ENCODE results near the gene TMEM191B. TPM values are rescaled to one million over a fixed set of nuclear protein-coding genes. Genes with fewer than 3 reads are reported as not detected.
"Not testable (repeated sequence)": the region's sequence is repeated elsewhere in the genome, so short reads cannot be mapped to it uniquely, and the experiment has no call there.

The TMEM191B gene
- total RNA-seq, 1 donor from 2014 or later, result 0.84 TPM

DNA sequence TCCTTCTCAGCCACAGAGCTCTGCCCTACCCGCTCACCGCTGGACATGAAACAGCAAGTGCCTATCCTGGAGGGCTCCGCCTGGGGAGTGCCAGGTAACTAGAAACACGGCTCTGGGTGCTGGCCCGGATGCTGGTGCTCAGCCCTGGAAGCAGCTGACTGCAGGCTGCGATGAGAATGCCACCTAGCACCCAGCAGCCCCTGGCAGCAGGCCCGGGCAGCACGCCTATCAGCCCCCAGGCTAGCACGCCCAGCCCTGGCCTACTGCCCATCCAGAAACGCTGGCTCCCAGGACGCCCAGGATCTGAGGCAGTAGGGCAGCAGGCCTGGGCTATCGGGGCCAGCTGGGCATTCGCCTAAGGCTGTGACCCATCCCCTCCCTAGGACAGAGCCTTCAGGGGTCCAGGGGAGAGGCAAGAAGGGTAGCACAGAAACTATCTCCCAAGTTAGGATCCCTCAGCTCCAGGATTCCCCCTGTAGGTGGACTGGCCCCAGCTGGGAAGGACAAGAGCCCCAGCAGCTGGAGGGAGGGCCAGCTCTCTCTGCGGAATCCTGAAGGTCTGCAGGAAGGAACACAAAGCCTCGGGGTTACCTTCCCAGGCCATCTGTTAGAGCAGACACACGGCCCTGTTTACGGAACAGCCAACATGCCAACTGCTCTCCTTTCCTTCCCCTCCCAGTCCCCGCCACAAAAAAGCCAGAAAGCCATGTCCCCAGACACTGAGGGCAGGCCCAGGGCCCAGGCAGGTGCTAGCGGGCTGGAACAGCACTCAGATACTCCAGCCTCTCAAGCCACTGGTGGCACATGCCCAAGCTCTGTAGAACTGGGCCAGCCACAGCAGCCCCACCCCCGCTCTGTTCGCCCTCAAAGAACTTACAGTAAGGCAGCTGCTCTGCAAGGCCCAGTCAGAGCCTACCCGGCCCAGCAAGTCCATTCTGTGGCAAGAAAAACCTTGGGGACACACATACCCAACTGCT lies 27.0 kb downstream of the TMEM191B start:
- DNase-seq (ENCODE audit: low spot score), result not testable (repeated sequence)

DNA sequence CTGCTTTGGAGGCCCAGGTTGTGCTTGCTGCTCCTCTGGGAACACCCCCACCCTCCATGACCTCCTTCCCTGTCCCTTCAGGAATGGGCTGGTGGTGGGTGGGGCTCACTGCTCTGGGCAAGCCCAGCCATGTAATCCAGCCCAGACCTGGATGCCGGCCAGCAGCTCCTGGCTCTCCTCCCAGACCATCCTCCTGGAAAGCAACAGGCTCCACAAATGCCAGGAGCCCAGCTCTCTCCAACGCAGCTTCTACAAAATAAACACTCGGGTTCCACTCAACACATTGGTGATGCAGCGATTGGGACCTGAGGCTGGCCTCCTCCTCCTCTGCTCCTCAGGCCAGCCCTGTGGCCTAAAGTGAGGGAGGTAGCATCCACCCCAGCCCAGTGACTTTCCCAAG lies 30.9 kb downstream of the TMEM191B start:
- DNase-seq (ENCODE audit: low spot score), result not testable (repeated sequence)

DNA sequence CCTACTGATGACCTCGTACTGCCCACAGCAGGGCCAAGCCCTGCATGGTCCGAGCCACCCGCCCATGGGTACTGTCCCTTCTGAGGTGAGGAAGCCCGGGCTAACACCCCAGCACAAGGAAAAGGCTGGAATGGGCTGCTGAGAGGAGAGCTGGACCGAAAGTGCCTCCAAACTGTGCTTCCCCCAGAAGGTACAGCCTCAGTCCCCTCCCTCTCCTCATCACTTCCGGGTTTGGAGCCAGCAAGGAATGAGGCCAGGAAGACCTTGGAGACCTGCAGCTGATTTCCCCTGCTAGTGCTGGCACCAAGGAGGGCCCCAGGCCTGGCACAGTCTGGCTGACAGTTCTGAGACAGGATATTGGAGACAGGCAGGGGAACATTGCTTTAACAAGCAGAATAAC lies 31.3 kb downstream of the TMEM191B start:
- not testable (repeated sequence) for DNase-seq (ENCODE audit: low spot score)

DNA sequence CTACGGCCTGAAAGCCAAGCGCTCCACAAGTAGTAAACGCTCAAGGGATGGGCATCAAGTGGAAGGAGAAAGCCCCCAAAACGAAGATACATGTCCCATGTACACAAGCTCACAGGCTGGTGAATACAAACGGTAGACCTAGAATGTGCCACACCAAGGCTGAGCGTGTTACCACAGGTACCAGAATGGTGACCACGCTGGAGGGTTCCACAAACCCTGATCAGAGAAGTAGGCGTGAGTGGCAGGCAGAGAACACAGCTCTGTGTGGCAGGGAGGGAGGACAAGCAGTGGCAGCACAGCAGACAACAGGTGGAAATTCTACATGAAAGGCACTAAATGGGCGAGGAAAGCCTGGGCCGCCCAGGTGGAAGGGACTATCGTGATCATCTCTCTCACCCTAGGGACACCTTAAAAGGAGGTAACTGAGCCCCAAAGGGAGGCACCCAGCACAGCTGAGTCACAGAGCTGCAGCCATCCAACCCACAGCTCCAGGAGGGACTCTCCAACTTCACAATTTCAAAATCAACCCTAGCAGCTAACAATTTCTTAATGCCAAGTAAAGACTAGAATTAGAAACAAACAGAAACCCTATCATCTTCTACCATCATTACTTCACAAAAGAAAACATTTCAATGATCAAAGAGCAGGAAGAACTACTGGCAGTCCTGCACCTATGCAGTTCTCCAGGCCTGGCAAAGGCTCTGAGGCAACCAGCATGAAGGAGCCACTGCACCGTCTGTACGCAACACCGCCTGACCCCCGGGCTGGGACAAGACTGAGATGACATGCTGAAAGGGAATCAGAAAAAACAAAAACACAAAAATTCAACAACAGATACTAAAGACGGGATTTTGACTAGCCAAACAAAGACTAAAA lies 32.7 kb downstream of the TMEM191B start:
- not testable (repeated sequence) for DNase-seq (ENCODE audit: low spot score)

DNA sequence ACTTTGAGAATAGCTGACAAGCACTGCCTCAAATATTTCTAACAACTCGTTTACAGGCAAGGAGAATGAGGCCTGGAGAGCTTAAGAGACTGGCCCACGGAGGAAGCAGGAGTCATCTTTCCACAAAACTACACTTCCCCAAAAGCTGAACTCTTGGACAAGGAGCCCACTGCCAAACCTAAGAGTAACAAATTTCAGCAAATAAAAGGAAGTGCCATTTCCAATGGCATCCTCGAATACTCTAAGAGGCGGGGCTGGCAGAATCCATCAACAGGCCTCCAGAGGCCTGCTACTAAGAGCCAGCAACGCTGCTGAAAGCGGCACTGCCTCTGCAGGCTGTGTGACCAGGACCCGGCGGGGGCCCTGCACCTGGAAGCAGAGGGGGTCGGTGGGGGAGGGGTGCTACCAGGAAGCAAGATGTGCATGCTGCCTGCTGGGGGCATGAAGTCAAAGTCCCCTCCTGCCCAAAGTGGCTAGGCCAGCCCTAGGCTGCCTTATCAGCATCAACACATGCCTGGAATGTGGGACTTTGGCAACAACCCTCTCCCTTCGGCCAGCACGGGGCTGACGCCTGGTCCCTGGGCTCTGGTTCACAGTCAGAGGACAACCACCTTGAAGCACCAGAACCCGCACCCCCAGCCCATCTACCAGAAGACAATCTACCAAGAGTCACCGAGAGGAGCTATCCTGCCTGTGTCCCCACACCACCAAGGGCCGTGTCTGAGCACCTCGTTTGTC lies 43.1 kb downstream of the TMEM191B start:
- not testable (repeated sequence) for DNase-seq (ENCODE audit: low spot score)

DNA sequence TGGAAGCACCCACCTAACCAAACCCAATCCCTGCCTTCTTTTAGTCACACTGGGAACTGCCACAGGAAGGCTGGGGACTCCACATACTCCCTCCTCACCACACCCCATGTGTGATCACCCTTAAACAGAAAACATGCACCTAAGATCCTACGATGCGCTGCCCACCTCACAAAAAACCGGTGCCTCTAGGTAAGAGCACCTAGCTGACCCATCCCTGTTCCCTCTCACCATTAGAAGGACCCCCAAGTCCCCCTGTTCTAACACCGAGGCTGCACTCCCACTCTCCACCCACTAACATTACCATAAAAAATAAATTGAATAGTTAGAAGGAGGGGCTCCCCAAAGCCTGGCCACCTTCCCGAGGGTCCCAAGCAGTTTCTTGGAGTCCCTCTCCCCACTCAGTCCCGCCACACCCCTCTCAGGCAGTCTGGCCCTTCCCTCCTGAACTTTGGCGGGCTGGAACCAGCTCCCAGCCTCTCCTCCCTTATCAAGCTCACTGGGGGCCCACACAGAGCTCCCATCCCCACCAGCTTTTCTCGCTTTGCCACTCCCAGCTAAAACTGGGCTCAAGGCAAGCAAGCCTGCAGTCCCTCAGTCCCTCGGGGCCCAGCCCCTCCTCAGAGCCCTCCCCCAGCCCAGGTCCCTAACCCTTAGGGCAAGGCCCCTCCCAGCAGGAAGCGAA lies 46.0 kb downstream of the TMEM191B start:
- not testable (repeated sequence) for DNase-seq (ENCODE audit: low spot score)

DNA sequence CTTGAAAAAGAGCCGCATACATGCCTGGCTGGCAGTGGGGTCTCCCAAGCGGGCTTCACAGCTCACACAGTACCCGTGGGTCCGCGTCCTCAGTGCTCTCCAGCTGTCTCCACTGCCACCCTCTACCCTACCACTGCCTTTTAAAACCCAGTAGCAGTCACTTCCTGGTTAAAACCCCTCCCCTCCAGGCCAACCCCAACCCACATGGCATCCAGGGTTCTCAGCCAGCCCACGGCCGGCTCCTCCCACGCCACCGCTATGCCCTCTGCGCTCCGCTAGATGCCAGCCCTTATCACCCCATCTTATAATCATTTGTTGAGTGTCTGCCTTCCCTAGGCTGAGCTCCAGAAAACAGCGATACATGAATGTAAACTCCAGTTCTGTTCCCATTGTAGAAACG lies 47.0 kb downstream of the TMEM191B start:
- not testable (repeated sequence) for DNase-seq (ENCODE audit: low spot score)

DNA sequence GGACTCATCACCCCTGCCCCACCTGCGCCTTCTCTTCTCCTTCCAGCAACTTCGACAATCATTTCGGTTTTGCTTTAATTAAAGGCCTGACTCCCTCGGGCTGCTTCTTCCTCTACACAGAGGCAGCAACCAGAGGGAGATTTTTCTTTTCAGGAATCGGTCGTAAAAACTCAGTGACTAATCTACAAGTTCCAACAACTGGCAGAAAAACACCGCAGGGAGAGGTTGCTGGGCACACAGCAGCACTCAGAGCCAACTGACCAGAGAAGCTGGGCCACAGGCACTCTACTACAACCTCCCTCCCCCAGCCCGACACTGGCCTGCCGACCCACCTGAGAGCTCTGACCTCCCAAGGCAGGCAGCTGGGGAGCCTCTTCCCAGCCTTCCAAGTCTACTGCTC lies 48.1 kb downstream of the TMEM191B start:
- DNase-seq (ENCODE audit: low spot score), result not testable (repeated sequence)

DNA sequence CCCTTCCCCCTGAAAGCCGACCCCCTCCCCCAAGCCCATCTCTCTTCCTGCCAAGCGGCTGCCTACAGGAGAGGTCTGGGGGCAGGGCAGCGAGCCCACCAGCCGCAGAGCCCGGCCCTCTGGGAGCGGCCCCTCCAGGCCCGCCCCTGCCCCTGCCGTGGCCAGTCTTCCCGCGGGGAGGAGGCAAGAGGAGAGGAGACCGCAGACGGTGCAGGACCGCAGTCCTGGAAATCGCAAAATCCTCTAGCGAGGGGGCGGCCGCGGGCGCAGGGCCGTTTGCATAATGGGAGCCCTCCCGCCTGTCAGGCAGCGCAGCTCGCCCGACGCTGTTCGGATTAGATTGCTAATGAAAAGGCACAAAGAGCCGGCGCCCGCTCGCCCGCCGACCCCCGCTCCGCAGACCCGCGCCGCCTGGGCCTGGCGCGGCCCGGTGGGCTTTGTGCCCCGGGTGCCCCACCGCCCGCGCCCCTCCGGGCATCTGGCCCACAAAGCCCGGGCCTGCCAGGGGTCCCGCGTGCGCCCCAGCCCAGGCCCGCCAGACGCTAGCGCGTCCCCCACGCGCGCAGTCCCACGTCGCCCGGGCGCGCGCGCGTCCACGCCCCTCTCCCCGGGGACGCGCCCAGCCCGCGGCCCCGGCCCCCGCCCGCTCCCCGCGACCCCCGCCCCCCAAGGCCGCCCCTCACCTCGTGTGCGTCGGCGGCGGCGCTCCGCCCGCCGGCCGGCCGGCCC lies 49.7 kb downstream of the TMEM191B start:
- not testable (repeated sequence) for DNase-seq (ENCODE audit: low spot score)

DNA sequence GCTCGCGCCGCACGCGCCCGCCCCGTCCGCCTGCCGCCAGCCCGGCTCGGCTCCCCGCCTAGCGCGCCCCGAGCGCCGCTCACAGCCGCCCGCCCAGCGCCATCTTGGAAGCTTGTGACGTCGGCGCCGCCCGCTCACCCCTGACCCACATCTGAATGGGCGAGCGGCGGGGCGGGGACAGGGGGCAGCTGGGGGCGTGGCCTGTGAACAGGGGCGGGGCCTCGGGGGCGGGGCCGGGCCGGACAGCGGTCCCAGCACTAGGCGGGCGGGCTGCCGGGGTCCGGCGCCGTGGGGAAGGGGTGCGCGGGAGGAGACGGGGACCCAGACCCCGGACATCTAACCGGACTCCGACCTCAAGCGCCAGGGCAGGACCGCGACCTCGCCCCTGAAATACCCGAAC lies 50.2 kb downstream of the TMEM191B start:
- DNase-seq (ENCODE audit: low spot score), result not testable (repeated sequence)

Other genes with a start within 250 kb of the TMEM191B start
- gene GGTLC3, start 9.6 kb upstream of the TMEM191B start, total RNA-seq, result not detected
- 0.19 TPM for gene RIMBP3, start 84.1 kb downstream of the TMEM191B start, total RNA-seq

All from mesenteric fat pad (tissue), 1 donor.